ENCODE results near the gene CRB2. TPM values are rescaled to one million over a fixed set of nuclear protein-coding genes. Genes with fewer than 3 reads are reported as not detected.

CRB2 gene
- total and polyA plus RNA-seq, 2 donors (not counting 3 experiments of a cell fraction or from before 2014, with no cell fraction given): not detected

DNA sequence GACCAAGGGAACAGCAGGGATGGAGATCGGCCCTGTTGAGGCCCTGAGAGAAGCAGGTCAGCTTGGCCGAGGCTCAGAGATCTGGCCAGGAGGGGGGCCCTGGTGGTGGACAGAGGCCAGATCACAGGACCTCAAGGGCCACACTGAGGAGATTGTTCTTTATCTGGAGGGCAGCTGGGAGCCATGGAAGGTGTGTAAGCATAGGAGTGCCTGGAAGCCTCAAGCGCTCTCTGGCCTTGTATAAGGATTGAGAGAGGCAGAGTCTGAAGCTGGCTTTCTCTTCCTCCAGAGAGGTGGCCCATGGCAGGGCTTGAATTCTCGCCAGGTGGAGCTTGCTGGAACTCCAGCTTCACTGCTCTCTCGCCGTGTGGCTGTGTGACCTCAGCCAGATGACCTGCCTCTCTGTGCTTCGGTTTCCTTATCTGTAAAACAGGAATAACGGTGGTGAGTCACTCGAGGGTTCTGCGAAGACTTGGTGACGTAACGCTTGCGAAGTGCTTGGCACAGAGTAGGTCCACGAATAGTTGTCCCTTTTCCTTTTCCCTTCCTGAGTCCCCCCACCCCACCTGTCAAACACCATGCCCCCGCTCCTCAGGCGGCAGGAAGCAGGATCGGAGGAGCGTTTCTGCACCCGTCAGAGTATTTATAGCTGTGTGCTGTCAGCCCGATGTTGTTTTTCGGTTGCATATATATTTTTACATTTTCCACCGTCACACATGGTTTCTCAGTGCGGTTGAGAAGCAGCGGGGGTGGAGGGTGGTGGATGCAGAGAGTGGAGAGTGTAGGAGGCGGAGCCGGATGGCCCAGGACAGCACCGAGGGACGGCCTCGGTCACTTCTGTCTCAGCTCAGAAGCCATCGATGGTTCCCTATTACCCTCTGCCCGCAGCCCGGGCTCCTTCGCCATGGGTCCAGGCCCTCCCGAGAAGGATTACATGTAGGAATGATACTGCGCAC, 17.0 kb upstream of the CRB2 start:
- dilution Hi-C loops (cut with MboI; ENCODE audit: extremely low pct_ligation_motif_present, low sequenced_read_pairs) (no loop called here), intact Hi-C loops (cut with micrococcal nuclease) (loop anchor here (1.0 kb wide), 1 partner anchor 71 kb away; the partner anchor contains the start of gene STRBP)
- Histone ChIP-seq H3K27me3 (ENCODE audit: control insufficient read depth in 2 of 2, insufficient read depth in 2 of 2, low read length in 2 of 2) (no peaks in the 10 kb centered on the region), H3K9me1 (replicated peaks; ENCODE audit: control insufficient read depth, extremely low read depth, insufficient read depth, low read length) (no peaks in the 10 kb centered on the region), H3K36me3 (ENCODE audit: control insufficient read depth in 2 of 2, extremely low read depth in 1 of 2, insufficient read depth in 2 of 2, low read length in 2 of 2) (no peaks in the 10 kb centered on the region), H3K4me2 (ENCODE audit: insufficient read depth, low read length) (no peak overlapping the region), H3K4me3 (replicated peaks in 1 of 3; ENCODE audit: insufficient read depth in 1 of 3, low read depth in 1 of 3, low read length in 3 of 3) (no peak overlapping the region), H3K79me2 (ENCODE audit: control insufficient read depth, insufficient read depth, low read length) (no peaks in the 10 kb centered on the region), H3K4me1 (ENCODE audit: control insufficient read depth, extremely low read depth, insufficient read depth, low read length) (no peaks in the 10 kb centered on the region), H3K27ac (ENCODE audit: insufficient read depth, low read depth, low read length) (no peak overlapping the region), H3K9me3 (replicated peaks; ENCODE audit: control insufficient read depth, insufficient read depth, low read length) (no peaks in the 10 kb centered on the region), H3K9ac (replicated peaks; ENCODE audit: extremely low read depth, insufficient read depth, low read length) (no peak overlapping the region), H2AFZ (ENCODE audit: low read depth, low read length) (no peak overlapping the region), H4K20me1 (replicated peaks; ENCODE audit: control insufficient read depth, extremely low read depth, insufficient read depth, low read length) (no peaks in the 10 kb centered on the region)
- POLR2A ChIA-PET: interaction anchor here (0.6 kb wide), 1 partner anchor 9 kb away, joined by 3 read pairs; no protein-coding TSS in a partner anchor
- CTCF ChIA-PET: interaction anchor here (0.6 to 3.6 kb wide), 6 partner anchors 9 to 114 kb away, joined by 3 to 13 read pairs (median 4); no protein-coding TSS in a partner anchor
- FAIRE-seq (no peak), DNase-seq (ENCODE audit: low read depth, low spot score) (peak; percentile 20)
- TF ChIP-seq EZH2 (IDR thresholded peaks at IDR 0.05; ENCODE audit: borderline replicate concordance, low read depth, low read length, severe bottlenecking) (no peak), JUN (IDR thresholded peaks at IDR 0.05; ENCODE audit: borderline replicate concordance, insufficient read depth, insufficient read length, low read depth) (no peak)
- no TSS peak for BruUV-seq (replicated peaks)

DNA sequence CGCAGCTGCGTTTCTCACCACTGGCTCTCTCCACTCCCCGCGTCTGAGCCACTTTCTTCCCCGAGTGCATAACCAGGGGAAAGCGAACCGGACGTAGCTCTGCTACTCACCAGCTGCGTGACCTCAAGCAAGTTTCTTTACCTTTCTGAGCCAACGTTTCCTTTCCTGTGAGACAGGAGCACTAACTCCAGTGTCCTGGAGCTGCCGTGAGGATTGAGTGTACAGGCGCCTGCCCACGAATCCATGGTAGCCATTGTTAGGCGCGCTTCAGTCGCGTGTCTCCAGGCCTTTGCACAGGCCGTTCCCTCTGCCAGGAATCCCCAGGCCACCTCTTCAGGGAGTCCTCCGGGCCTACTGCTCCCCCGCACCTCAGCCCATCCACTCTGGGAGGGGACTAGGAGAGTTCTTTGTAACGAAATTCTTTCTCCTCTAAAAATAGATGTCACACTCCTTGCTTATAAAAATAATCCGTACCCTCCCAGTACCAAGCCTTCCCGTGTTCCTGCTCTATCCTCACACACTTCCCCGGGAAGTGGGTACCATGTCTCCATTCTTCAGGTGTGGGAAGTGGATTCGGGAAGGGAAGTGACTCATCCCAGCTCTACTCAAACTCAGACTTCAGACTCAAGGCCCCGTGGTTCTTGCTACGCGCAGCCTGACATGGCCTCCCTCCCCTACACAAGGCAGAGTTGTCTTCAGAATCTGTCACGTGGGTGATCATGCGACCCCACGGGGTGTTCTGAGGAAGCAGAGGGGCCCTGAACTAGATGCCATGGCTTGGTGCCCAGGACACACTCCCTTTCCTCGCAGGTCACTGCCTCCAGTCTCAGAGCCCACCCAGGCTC, 16.1 kb upstream of the CRB2 start:
- dilution Hi-C loops (cut with MboI; ENCODE audit: extremely low pct_ligation_motif_present, low sequenced_read_pairs): no loop called here
- no peaks in the 10 kb centered on the region for H3K9me1 ChIP-seq (replicated peaks; ENCODE audit: control insufficient read depth, extremely low read depth, insufficient read depth, low read length)
- POLR2A ChIA-PET: interaction anchor here (0.6 kb wide), 1 partner anchor 8 kb away, joined by 3 read pairs; no protein-coding TSS in a partner anchor

More for the DNA sequence above, 16.1 kb upstream of the CRB2 start:
- H3K9me3 ChIP-seq (replicated peaks; ENCODE audit: control insufficient read depth, insufficient read depth, low read length): no peaks in the 10 kb centered on the region
- no TSS peak for BruUV-seq (replicated peaks)
- H3K4me1 ChIP-seq (ENCODE audit: control insufficient read depth, extremely low read depth, insufficient read depth, low read length): no peaks in the 10 kb centered on the region
- no peak overlapping the region for H3K27ac ChIP-seq (ENCODE audit: insufficient read depth, low read depth, low read length)
- no peak overlapping the region for H3K4me2 ChIP-seq (ENCODE audit: insufficient read depth, low read length)
- H3K79me2 ChIP-seq (ENCODE audit: control insufficient read depth, insufficient read depth, low read length): no peaks in the 10 kb centered on the region
- no peaks in the 10 kb centered on the region for H3K36me3 ChIP-seq (ENCODE audit: control insufficient read depth in 2 of 2, extremely low read depth in 1 of 2, insufficient read depth in 2 of 2, low read length in 2 of 2)
- no peak for FAIRE-seq
- intact Hi-C loops (cut with micrococcal nuclease): loop anchor here (1.0 kb wide), 1 partner anchor 72 kb away; the partner anchor contains the start of gene STRBP
- no peaks in the 10 kb centered on the region for H3K27me3 ChIP-seq (ENCODE audit: control insufficient read depth in 2 of 2, insufficient read depth in 2 of 2, low read length in 2 of 2)
- CTCF ChIA-PET: interaction anchor here (0.6 to 3.6 kb wide), 7 partner anchors 9 to 115 kb away, joined by 3 to 13 read pairs (median 3); no protein-coding TSS in a partner anchor
- no peak overlapping the region for H3K4me3 ChIP-seq (replicated peaks in 1 of 3; ENCODE audit: insufficient read depth in 1 of 3, low read depth in 1 of 3, low read length in 3 of 3)
- no peak for TF ChIP-seq POLR2AphosphoS5 (IDR thresholded peaks at IDR 0.05; ENCODE audit: insufficient read depth, low read depth, low read length)
- no peak for TF ChIP-seq GATA2 (IDR thresholded peaks at IDR 0.05; ENCODE audit: insufficient read depth, insufficient read length, low read depth, low read length)
- TF ChIP-seq, protein P1, sequence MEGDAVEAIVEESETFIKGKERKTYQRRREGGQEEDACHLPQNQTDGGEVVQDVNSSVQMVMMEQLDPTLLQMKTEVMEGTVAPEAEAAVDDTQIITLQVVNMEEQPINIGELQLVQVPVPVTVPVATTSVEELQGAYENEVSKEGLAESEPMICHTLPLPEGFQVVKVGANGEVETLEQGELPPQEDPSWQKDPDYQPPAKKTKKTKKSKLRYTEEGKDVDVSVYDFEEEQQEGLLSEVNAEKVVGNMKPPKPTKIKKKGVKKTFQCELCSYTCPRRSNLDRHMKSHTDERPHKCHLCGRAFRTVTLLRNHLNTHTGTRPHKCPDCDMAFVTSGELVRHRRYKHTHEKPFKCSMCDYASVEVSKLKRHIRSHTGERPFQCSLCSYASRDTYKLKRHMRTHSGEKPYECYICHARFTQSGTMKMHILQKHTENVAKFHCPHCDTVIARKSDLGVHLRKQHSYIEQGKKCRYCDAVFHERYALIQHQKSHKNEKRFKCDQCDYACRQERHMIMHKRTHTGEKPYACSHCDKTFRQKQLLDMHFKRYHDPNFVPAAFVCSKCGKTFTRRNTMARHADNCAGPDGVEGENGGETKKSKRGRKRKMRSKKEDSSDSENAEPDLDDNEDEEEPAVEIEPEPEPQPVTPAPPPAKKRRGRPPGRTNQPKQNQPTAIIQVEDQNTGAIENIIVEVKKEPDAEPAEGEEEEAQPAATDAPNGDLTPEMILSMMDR (IDR thresholded peaks at IDR 0.05; ENCODE audit: extremely low read depth in 1 of 2, insufficient read depth in 1 of 2, low read depth in 1 of 2, low read length in 2 of 2): no peak
- TF ChIP-seq JUN (IDR thresholded peaks at IDR 0.05; ENCODE audit: borderline replicate concordance, insufficient read depth, insufficient read length, low read depth): no peak
- TF ChIP-seq MYC (IDR thresholded peaks at IDR 0.05; ENCODE audit: low read depth, low read length): no peak
- TF ChIP-seq, protein P2, sequence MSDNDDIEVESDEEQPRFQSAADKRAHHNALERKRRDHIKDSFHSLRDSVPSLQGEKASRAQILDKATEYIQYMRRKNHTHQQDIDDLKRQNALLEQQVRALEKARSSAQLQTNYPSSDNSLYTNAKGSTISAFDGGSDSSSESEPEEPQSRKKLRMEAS (IDR thresholded peaks at IDR 0.05; ENCODE audit: insufficient read depth, insufficient read length): no peak
- no peak for TF ChIP-seq POLR2A (IDR thresholded peaks at IDR 0.05; ENCODE audit: low read depth, low read length)
- TF ChIP-seq FOS (IDR thresholded peaks at IDR 0.05; ENCODE audit: borderline replicate concordance, insufficient read depth, low read length): no peak
- no peak for TF ChIP-seq EZH2 (IDR thresholded peaks at IDR 0.05; ENCODE audit: borderline replicate concordance, low read depth, low read length, severe bottlenecking)
- H3K9ac ChIP-seq (replicated peaks; ENCODE audit: extremely low read depth, insufficient read depth, low read length): no peak overlapping the region
- no peak overlapping the region for H2AFZ ChIP-seq (ENCODE audit: low read depth, low read length)
- no peaks in the 10 kb centered on the region for H4K20me1 ChIP-seq (replicated peaks; ENCODE audit: control insufficient read depth, extremely low read depth, insufficient read depth, low read length)
- no peak for DNase-seq (ENCODE audit: low read depth, low spot score)
